ENCODE data around the gene DLX6.

Gene DLX6

DNA sequence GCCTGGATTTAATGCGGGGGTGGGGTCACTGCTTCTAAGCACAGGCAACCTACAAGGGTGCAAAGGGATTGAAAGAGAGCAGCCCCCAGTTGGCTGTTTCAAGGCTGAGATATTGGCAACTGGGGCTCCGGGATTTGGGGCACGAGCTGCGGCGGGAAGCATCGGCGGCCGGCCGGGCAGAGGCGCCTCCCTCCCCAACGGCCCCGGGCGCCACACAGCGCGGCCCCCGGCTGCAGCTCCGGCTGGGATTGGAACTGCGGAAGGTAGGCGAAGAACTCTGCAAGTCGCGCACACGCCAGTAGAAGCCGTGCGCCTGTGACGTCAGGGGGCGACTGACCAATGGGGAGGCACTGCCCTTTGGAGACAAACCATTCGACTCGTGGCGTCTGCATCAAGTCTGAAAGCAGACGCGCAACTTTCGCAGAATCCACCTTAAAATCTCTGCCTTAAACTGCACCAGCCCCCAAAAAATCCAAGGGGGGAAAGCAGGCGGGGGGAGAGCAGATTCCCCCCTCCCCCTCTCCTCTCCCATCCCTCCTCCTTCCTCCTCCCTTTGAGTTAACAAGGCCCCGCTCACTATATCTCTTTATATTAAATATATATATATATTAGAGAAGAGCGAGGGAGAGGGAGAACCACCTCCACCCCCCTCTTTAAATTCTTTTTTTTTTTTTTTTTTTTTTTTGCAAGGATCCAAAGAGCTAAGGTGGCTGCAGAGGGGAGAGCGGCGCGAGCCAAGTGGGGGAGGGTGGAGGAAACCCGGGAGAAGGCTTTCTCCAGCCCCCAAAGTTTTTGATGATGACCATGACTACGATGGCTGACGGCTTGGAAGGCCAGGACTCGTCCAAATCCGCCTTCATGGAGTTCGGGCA, at the start of gene DLX6:
Gene DLX6 (plus strand): TSS at position 371 of the 872 bp plus-strand sequence. CDS start 425 bp downstream, at position 796.
- peak; percentile 98 for DNase-seq

DNA sequence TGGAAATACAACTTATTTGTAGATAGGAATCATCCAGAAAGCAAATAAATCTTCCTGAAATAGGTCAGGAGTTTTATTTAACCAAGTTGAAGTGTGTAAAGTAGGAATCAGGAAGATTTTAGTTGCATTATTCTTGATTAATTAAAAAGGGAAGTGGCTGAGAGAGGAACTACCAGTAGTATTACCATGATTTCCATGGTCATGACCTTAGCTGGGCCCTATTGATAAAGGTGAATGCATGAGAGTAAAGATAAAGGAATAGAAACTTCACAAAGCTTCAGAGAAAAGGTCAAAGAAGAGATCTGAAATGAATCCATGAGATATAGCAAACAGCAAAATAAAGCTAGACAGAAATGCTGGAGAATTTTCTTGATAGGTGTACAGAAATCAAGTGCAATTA, 46.2 kb upstream of the DLX6 start:
- DNase-seq = no peak

DNA sequence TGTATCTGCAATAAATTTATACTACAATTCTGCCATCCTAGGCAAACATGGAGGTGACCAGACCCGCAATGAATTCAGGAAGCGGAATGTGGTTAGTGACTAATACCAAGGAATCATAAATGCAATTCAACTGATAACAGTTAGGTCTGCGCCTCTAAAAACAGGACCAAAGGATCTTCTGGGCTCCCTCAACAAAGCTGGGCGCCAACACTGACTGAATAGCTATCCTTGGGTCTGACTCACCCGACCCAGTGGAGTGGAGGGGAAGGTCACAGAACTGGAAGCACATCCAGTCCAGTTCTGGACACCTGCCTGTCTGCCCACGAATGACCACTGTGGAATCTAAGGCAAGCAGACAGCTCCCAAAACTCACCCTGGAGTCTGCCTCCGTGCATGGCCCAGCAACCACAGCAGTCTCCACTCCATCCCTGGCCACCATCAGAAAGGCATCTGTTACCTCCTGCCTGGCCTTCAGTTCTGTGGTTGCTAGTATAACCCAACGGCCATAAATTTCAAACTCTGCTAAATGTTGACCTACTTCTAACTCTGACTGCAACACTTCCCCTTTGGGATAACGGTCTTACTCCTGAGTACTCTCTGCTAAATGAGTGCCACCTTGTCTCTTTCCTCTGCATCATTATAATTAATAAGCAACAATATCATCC, 43.0 kb upstream of the DLX6 start:
- DNase-seq = no peak

DNA sequence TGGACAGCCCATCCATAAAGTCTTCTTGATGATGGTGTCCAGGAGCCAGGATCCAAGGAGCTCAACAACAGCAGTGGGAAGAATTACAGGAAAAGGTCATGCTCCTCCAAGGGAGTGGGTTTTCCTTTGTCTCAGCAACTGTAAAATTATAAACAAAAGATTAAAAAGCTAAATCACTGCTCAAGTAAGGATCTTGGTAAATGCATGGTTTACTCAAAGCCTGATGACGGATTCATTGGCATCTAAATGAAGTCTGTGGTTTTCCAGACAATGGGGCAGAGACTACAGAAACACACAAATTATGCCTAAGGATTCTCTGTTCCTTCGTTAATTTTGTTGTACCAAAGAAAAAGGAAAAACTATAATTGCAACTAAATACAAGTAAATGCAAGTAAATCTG, 36.4 kb upstream of the DLX6 start:
- DNase-seq = no peak

DNA sequence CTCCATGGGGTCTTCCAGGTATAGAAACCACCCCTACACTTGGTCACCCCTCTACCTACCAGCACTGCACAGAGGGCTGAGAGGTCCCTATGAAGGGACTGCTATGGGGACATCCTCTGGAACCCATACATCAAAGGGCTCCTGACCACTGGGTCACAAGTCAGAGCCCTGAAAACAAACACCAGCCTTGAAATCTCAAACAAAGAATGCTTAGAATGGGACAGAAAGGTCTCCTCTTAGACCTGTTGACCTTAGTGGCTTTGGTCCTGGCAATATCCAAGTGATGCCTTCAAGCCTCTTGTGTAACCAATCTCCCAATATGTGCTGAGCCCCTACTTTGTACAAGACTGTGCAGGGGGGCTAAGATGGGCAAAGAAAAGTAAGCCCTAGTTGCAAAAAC, 34.6 kb upstream of the DLX6 start:
- no peak for DNase-seq

DNA sequence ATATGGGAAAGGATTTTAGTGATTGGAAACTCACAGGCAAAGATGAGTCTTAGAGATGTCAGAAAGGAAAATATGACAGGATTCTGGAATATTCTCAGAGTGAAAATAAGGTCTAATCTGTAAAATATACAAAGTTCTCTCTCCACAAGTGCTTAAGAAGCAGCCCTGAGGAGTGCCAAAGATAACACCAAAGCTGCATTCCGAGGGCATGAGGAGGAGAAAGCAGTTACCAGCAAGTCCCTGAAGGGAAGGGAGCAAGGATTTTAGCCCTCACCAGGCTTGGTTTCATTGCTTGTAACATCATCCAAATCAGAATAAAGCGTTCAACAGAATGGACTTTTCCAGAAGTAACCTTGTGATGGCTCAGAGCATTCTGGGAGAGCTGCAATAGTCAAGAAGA, 31.4 kb upstream of the DLX6 start:
- no peak for DNase-seq

DNA sequence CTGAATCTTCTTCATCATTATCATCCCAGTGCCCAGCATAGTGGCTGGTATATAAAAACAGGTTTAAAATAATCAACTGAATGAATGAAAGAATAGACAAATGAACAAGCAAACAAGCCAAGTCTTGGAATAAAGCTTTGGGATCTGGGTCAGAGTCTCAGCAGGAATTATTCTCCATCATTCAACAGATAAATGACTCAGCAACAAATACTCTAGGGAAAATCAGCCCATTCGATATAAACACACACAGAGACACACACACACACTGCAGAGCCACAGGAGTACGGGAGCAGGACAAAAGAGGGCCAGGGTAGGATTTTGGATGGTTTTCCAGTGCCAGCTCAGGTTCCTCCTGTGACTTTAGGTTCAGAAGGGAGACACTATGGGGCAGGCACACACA, 29.2 kb upstream of the DLX6 start:
- DNase-seq = no peak

DNA sequence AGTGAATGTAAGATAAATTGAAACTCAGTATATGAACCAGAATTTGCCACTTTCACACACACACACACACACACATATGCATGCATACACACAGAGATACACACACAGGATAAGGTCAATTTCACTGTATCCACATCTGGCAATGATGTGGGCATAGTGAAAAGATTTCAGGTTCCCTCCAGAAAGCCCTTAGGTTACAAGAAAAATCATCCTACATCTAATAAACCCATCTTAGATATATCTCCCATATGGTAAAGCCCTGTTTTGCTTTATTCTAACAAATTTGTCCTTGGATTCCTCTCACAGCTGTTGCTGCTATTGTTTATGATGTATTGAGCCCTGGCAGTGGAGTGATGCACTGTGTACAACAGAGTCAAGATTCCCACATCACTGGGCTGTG, 27.9 kb upstream of the DLX6 start:
- DNase-seq = no peak

DNA sequence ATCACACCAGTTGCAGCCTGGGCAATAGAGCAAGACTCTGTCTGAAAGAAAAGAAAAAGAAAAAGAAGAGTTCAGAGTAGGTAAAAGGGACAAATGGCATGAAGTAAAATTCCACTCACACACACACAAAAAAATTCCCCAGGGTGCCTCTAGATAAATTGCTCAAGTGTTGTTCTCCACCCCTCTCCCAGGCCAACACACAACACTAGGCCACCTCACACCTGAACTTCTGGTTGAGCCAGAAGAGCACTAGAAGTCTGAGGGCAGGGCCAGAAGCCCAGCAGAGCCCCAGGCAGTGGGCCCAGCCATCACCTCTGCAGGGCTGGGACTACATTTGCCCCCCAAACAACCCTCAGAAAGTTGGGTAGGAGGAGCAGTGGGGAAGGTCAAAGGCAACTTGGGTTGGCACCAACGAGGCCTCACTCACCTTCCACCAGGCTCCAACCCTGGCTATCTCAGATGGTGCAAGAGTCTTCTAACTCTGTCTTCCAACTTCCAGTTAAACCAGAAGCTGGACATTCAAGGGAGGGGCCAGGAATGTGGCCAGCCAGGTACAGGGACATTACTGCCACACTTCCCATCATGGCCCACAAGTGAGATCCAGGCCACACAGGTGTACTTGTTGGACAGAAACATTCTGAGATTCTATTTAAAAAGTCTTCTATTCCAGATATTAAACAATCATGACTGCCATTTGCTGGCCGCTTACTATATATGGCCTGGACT, 25.6 kb upstream of the DLX6 start:
- no peak for DNase-seq

DNA sequence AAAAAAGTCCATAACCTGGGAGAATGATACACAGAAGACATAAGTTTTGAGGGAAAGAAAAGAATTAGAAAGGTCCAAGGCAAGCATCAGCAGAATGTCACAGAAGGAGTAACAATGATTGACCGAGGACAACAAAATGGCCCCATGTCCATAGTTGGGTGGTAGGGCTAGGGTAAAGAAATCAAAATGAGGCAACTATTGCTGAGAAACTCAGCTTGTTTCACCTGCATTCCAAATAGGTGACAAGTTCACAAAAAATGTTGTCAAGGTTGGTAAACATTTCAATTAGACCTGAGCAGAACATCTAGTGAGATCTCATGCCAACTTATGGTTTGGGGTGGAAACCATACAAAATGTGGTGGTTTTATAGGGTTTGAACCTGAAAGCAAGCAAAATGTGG, 22.8 kb upstream of the DLX6 start:
- DNase-seq = no peak

DNA sequence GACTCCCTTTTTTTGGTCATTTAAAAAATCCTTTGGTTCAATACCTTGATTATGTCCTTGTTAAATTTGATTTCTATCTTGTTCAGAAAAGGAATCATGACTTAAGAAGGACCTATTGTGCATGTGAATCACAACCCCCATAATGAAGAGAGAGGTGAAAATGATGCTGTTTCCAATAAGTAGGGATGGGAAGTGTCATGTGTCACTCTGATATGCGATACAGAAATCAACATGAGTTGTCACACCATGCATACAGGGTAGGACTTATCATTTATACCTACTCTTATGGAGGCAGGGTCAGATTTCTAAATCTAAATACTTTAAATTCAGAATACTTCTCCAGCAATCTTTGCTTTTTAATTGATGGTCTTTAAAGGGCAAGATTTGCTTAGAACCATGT, 19.4 kb upstream of the DLX6 start:
- no peak for DNase-seq

DNA sequence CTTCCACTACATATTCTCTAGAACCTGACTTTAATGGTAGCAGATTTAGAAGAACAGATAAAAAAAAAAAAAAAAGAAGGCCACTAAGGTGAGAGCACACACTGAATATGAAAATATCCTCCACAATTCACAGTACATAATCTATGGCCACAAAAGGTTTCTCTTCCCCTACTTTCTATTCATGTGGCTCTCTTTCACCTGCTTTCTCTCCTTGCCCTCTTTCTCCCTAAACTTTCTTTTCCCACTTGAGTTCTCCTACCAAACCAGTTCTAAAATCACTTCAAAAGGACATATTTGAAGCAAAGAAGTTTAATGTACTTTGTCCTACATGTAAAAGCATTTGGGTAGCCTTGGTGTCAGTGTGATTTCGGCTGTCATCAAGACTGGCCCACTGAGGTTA, 18.5 kb upstream of the DLX6 start:
- DNase-seq = no peak

DNA sequence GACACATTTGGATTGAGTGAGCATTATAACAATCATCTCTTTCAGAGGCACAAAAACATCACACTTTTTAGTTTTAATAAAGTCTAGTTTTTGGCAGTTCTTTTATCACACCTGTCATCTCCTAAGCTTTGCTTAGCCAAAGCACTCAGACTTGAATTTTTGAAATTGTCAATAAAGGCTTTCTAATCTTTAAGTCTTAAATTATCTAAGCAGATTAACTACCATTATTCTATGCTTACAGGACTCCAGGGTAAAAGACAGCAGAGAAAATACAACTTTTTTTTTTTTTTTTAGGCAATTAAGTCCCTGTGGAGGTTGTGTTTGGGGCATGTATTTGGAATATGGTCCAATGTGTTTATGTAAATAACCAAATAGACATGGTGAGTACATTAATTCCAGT, 17.6 kb upstream of the DLX6 start:
- no peak for DNase-seq

DNA sequence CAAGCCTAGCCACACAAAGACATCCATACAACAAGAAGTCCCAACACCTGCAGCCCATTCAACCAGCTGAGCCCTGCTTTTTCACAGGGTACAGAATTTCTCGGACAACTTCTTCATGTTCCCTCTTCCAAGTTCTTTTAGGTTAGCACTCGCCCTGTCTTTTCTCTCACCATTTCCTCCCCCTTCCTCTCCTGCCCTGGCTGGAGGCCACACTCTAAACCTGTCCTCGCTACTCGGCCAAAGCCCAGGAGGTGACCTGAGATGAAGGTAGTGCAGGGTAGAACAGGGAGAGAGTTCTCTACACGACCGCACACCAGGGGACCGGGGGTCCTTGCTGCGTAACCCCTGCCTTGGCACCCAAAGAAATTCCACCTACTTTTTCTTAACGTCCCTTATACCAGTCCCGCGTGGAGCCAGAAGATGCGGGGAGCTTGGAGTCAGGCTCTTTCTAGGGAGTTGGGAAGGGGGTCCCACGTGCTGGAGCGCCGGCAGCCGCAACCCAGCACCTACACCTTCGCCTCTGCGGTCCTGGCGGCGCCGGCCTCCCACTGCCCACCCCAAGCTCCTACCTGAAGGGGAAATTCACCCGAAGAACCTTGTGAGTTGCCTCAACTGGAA, 16.0 kb upstream of the DLX6 start:
- DNase-seq = no peak

DNA sequence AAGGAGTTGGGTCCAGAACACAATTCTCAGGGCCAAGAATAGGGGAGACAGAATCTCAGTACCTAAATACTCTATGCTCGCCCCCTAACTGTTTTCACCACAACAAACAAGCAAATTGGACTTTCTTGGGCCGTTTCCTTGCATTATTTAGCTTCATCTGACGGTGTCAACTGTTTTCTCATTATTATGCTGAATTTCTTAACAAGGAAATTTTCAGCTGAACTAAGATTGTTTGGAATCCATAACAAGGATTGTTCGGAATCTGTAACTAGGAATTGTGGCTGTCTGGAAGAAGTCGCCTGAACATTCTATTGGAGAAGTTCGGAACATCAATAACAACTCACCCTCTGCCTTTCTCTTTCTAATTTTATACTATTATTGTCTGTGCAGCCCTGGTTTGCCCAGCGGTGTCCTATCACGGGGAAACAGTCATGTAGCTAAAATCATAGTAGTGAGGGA, 15.5 kb upstream of the DLX6 start:
- DNase-seq = no peak

DNA sequence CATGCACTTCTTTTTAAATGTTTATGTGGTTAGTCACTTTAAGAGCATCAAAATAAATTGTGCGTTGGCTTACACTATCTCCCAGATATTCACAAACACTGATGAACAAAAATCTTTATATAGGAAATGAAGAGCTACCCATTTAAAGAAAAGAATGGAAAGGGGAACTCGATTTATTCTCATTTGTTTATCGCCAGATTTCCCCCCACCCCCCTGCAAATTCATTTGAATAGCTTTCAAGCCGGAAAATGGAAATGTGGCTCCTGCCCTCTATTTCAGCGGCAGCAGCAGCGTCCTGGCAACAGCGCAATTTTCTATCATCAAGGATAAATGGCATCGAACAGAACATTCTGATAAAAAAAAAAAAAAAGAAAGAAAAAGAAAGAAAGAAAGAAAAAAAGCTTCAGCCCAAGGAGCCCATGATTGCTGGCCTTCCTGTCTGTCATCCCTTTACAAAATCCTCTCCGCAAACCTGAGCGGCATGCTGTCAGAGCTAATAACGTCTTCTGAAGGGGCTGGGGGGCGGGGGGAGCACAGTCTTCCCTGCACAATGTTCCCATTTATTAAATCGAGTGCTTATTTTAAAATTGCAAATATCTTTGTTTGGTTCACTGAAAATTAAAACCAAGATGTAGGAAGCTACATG, 13.7 kb upstream of the DLX6 start:
- no peak for DNase-seq

DNA sequence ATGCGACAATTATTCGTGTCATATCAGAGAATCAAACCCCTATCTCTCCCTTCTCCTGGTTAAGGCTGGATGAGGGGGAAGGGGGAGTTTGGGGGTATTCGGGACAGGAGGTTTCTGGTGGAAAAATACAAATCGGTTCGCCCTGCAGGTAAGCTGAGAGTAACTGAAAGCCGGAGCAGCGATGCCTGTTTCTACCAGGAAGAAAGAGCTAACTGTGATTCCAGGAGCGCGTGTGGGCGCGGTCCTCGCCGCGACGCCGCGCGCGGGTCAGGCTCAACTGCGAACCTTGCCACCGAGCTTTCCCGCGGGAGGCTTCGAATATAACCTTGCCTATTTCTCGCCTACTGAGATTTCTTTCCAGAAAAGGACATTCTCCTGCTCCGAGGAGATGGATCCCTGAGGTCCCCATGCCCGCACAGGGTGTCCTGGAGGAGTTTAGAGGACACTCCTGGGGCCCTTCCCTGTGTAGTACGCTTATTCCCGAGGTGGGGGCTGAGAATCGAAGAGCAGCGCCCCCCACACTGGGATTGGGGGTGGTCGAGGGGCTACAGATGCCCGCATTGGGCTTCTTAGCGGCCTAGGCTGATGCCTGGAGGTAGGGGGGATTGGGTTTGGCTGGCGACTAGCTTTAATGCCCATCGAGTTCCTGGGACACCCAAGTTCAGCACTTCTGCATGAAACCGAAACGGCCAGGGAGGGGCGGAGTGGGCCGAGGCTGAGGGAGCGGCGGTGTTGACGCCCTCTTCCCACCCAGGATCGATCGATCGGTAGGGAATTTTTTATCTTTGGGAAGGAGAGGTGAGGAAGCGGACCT, 13.0 kb upstream of the DLX6 start:
- DNase-seq = no peak

DNA sequence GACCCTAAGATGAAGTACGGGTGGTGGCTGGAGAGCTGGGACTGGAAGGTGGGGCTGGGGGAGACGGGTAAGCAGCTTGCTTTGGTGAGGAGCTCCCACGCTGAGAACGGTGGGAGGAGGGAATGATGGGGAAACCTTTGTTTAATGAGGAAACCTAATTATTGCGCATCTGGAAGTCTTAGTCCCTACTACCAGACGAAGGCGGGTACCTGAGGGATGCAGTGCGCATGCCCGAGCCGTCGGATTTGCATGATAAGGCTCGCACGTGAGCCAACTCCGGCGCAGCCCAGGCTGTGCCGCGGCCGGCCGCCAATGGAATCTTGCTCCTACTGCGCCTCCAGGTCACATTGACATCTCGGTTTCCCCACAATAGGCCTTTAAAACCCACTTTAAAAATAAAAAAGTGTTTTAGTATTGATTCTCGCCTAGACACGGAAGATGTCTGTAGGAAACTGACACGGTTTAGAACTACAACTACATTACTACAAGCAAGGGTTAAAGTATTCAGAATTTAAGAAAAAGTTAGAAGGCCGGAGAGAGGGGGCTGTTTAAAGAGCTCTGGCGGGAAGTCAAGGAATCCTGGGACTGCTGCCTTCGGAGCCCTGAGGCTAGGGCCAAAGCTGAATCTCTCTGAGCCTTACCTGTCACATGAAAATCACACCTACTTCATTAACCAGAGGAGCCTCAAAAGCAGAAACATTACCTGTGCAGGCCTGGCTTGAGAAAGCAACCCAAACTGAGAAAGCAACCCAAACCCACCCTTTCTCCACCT, 12.1 kb upstream of the DLX6 start:
- DNase-seq = no peak

DNA sequence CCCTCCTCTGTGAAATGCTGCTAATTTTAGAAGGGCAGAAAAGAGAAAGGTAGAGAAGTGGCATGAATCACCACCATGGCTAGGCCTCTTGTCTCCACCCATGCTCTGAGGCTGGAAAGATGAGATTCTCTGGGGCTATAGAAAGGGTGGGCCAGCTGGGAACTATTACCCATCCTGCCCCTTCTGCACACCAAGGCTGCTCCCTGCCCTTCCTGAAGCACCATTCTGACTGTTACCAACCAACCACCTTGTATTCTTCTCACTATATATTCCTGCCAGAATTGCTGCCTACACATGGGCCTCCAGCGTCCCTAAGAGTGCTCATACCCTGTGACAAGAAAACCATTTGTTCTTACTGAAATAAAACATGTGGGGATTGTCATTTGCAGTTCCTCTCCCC, 11.4 kb upstream of the DLX6 start:
- no peak for DNase-seq

DNA sequence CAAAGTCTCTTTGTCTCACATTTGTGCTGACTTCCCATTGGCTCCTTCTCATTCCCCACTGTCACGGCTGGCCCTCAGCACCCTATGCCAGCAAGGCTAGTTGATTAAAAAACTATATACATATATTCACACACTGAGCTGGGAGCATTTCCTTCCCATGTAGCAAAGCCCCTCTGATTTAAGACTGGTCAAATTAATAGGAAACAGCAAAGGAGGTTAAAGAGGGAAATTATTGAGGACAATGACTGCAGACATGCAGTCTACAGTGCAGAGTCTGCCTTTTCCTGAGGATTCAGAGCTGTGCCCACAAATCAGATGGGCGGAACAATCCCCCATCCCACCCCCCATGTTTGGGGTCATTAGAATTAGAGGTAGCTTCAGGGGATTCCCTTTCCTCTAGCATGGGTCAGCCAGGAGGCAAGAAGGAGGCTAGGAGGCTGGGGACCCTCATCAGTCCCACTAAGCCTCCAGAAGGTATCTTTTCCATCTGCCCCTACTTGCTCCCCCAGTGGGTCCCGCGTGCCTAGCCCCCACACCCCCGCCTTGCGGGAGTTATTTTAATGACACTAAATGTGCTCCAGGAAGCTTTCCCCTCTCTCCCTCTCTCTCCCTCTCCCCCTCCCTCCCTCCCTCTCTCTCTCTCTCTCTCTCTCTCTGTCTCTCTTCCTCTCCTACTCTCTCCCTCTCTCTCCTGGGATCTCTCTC, 9.8 kb upstream of the DLX6 start:
- DNase-seq = no peak
